A549 (cell line): ENCODE measurements around the gene TMEM126B. TPM values are rescaled to one million over a fixed set of nuclear protein-coding genes. Genes with fewer than 3 reads are reported as not detected.

Experiments used
- ATAC-seq, 2 experiments: fragments of 200-7000 bp in 1 of 2; fragments of >200 bp in 1 of 2; cut with Nextera tagmentation in 1 of 2; cut with Tn5 transposase in 1 of 2; 3 replicates each; pipeline versions ENCODE4 v1.8.0 to v1.9.1; 2018 to 2020; ENCODE audit warnings: mild to moderate bottlenecking in 1 of 2, moderate library complexity in 1 of 2
- CTCF ChIA-PET: fragments of 300-600 bp; sonication (Branson Sonifier 250); formaldehyde crosslinking; extraction: SDS; loops from one replicate; lab custom pipeline; 2021; ENCODE audit warnings: antibody characterized with exemption, inconsistent platforms; lab: Yijun Ruan, JAX
- POLR2A ChIA-PET: fragments of 350-600 bp; formaldehyde crosslinking; extraction: SDS; loops from one replicate; lab custom pipeline; 2021; ENCODE audit warnings: antibody characterized with exemption, inconsistent platforms; lab: Yijun Ruan, JAX
- DNase-seq, 2 experiments: peaks; one replicate each; pipeline versions ENCODE4 v3.0.0 to v3.0.0-alpha.2; 2011 to 2016; ENCODE audit warnings: low read depth in 1 of 2, low spot score in 1 of 2
- FAIRE-seq: peaks from 2 replicates; lab custom pipeline; 2011; peaks lifted over from hg19 to GRCh38; lab: Jason Lieb, UNC
- H3K27ac ChIP-seq, 2 experiments: fragments of >200 bp; sonication (Bioruptor Twin); formaldehyde crosslinking; 3 replicates each; pipeline ENCODE4 v1.5.1; 2016 to 2017
- H3K4me1 ChIP-seq: fragments of >200 bp; sonication (Bioruptor Twin); formaldehyde crosslinking; 3 replicates; pipeline ENCODE4 v1.6.1; 2016
- H3K4me2 ChIP-seq: fragments of >200 bp; sonication (Bioruptor Twin); formaldehyde crosslinking; 3 replicates; pipeline ENCODE4 v1.6.1; 2016
- H3K4me3 ChIP-seq: fragments of >200 bp; sonication (Bioruptor Twin); formaldehyde crosslinking; 3 replicates; pipeline ENCODE4 v1.5.1; 2016
- H3K9me3 ChIP-seq: fragments of >200 bp; sonication (Bioruptor Twin); formaldehyde crosslinking; 3 replicates; pipeline ENCODE4 v1.6.1; 2016
- CBX8 ChIP-seq: fragments of 200-600 bp; sonication (generic); IDR thresholded peaks from 2 replicates; pipeline ENCODE4 v1.6.1; 2016
- EHF ChIP-seq: fragments of 250-450 bp; sonication (Bioruptor Pico); IDR thresholded peaks from 2 replicates; pipeline ENCODE4 v1.5.0; 2020; ENCODE audit warnings: mild to moderate bottlenecking
- ESRRA ChIP-seq: fragments of 150-350 bp; IDR thresholded peaks from 2 replicates; pipeline ENCODE4 v1.6.1; 2014; ENCODE audit warnings: mild to moderate bottlenecking, low read length, borderline replicate concordance
- HMGXB4 ChIP-seq: fragments of 250-450 bp; sonication (Bioruptor Pico); IDR thresholded peaks from 2 replicates; pipeline ENCODE4 v1.5.0; 2021; ENCODE audit warnings: mild to moderate bottlenecking, moderate library complexity, borderline replicate concordance
- HOXB5 ChIP-seq: fragments of 250-450 bp; sonication (Bioruptor Pico); IDR thresholded peaks from 2 replicates; pipeline ENCODE4 v1.5.0; 2020; ENCODE audit warnings: mild to moderate bottlenecking, moderate library complexity
- MAFK ChIP-seq: fragments of 450-650 bp; IDR thresholded peaks from 2 replicates; pipeline ENCODE4 v1.6.1; 2014; ENCODE audit not compliant: partially characterized antibody
- MAZ ChIP-seq: fragments of 150-350 bp; IDR thresholded peaks from 2 replicates; pipeline ENCODE4 v1.6.1; 2014; ENCODE audit warnings: antibody characterized with exemption, low read depth, low read length, borderline replicate concordance
- NPAS2 ChIP-seq: fragments of 250-450 bp; sonication (Bioruptor Pico); IDR thresholded peaks from 2 replicates; pipeline ENCODE4 v1.8.0; 2022; ENCODE audit warnings: mild to moderate bottlenecking, moderate library complexity, borderline replicate concordance
- NR3C1 ChIP-seq: fragments of >200 bp; sonication (Bioruptor Twin); formaldehyde crosslinking; IDR thresholded peaks from 3 replicates; pipeline ENCODE4 v1.6.1; 2017
- RARB ChIP-seq: fragments of 250-450 bp; sonication (Bioruptor Pico); IDR thresholded peaks from 2 replicates; pipeline ENCODE4 v1.8.0; 2021; ENCODE audit warnings: mild to moderate bottlenecking, moderate library complexity
- RNF2 ChIP-seq: fragments of 200-600 bp; sonication (generic); IDR thresholded peaks from 2 replicates; pipeline ENCODE4 v1.6.1; 2016; ENCODE audit warnings: low read depth, mild to moderate bottlenecking, antibody characterized with exemption, moderate library complexity, borderline replicate concordance
- SREBF2 ChIP-seq: fragments of 450-650 bp; IDR thresholded peaks from 2 replicates; pipeline ENCODE4 v1.6.1; 2014; ENCODE audit warnings: mild to moderate bottlenecking, moderate library complexity
- TFCP2L1 ChIP-seq: fragments of 250-450 bp; sonication (Bioruptor Pico); IDR thresholded peaks from 2 replicates; pipeline ENCODE4 v1.5.0; 2021; ENCODE audit warnings: mild to moderate bottlenecking
- TP53 ChIP-seq: fragments of 250-450 bp; sonication (Bioruptor Pico); IDR thresholded peaks from 2 replicates; pipeline ENCODE4 v1.5.0; 2021; ENCODE audit warnings: mild to moderate bottlenecking, moderate library complexity
- ZC3H11A ChIP-seq: fragments of 450-650 bp; IDR thresholded peaks from 2 replicates; pipeline ENCODE4 v1.6.1; 2014; ENCODE audit warnings: antibody characterized with exemption, mild to moderate bottlenecking
- ZFP36 ChIP-seq: fragments of 450-650 bp; IDR thresholded peaks from 2 replicates; pipeline ENCODE4 v1.6.1; 2014; ENCODE audit warnings: borderline replicate concordance; ENCODE audit not compliant: partially characterized antibody
- ZSCAN20 ChIP-seq: fragments of 250-450 bp; sonication (Bioruptor Pico); IDR thresholded peaks from 2 replicates; pipeline ENCODE4 v1.8.0; 2022; ENCODE audit warnings: mild to moderate bottlenecking, moderate library complexity
- WGBS: methylation state at CpG from one replicate; pipeline ENCODE4 v1.1.6; 2017; ENCODE audit errors: missing lambda C conversion rate; 5-methylcytosine and 5-hydroxymethylcytosine counted together
- polyA plus RNA-seq, 4 experiments: library from polyadenylated mRNA; depleted of rRNA in 3 of 4; stranded (reverse); fragments of >200 nt; fragmentation: RNase III in 1 of 4; extraction: RNeasy Plus Mini Kit Qiagen cat#74134 plus additional on column Dnase treatment in 1 of 4; gene quantifications; 2 replicates in 3 of 4; 3 replicates in 1 of 4; pipeline ENCODE4 v1.2.3, GENCODE V29; 2011 to 2017

Gene TMEM126B
- polyA plus RNA-seq, 2 of the 4 experiments (the other 2 are of a cell fraction) = 82.4 to 114 TPM

GRCh38 chr11:85680897-85681296 lies 52.5 kb downstream of the TMEM126B start:
- no peak for DNase-seq
- Histone ChIP-seq H3K9me3 (no peaks in the 10 kb centered on the region), H3K4me2 (no peak overlapping the region), H3K4me1 (no peaks in the 10 kb centered on the region), H3K4me3 (no peak overlapping the region), H3K27ac (no peak overlapping the region)
- POLR2A ChIA-PET = interaction anchor here (1.3 kb wide), 1 partner anchor 16 kb away, joined by 5 read pairs; the partner anchor contains the start of gene CREBZF
- no peak for ATAC-seq
- CTCF ChIA-PET = interaction anchor here (0.9 to 4.4 kb wide), 7 partner anchors 11 to 145 kb away, joined by 3 to 22 read pairs (median 4); partner anchors contain the start of genes CREBZF and TMEM126B
- 50% methylated on average over 1 of the region's 1 CpG for WGBS
- TF ChIP-seq MAFK (no peak), HMGXB4 (CRISPR knock-in tag) (no peak), ZFP36 (no peak), NR3C1 (no peak), ZC3H11A (no peak), TP53 (no peak)
- no peak for FAIRE-seq

GRCh38 chr11:85682330-85683305 lies 54.2 kb downstream of the TMEM126B start:
- ATAC-seq (peak; percentile 75 to 82), FAIRE-seq (no peak), DNase-seq (peak; percentile 22 to 27)
- no peaks in the 10 kb centered on the region for H3K9me3 ChIP-seq
- 70% methylated on average over 34 of the region's 43 CpGs for WGBS
- TF ChIP-seq NR3C1 (no peak), NPAS2 (CRISPR knock-in tag) (no peak), HOXB5 (CRISPR knock-in tag) (no peak), EHF (CRISPR knock-in tag) (no peak), TFCP2L1 (no peak), TP53 (no peak), RARB (CRISPR knock-in tag) (no peak), ZSCAN20 (CRISPR knock-in tag) (no peak), ESRRA (no peak)
- H3K4me2 ChIP-seq = peak overlapping the region; percentile 62
- CTCF ChIA-PET = interaction anchor here (4.4 kb wide), 1 partner anchor 9 kb away, joined by 22 read pairs; no protein-coding TSS in a partner anchor
- POLR2A ChIA-PET = interaction anchor here (1.0 kb wide), 1 partner anchor 36 kb away, joined by 3 read pairs; no protein-coding TSS in a partner anchor
- H3K4me3 ChIP-seq = peak overlapping the region; percentile 44
- H3K4me1 ChIP-seq = no peaks in the 10 kb centered on the region
- peak overlapping the region; percentile 68 to 80 for H3K27ac ChIP-seq

GRCh38 chr11:85685125-85685819 lies 56.9 kb downstream of the TMEM126B start:
- H3K4me1 ChIP-seq = no peaks in the 10 kb centered on the region
- FAIRE-seq = no peak
- WGBS = 92% methylated on average over 15 of the region's 15 CpGs
- TF ChIP-seq MAZ = no peak
- no peak for TF ChIP-seq SREBF2
- TF ChIP-seq RNF2 = no peak
- no peak for TF ChIP-seq CBX8
- no peak overlapping the region for H3K4me3 ChIP-seq
- no peaks in the 10 kb centered on the region for H3K9me3 ChIP-seq
- ChIA-PET POLR2A (interaction anchor here (1.6 kb wide), 1 partner anchor 21 kb away, joined by 5 read pairs; the partner anchor contains the start of gene CREBZF), CTCF (interaction anchor here (1.3 to 2.6 kb wide), 4 partner anchors 11 to 169 kb away, joined by 3 to 12 read pairs (median 5); partner anchors contain the start of gene CCDC83)
- no peak for DNase-seq
- no peak overlapping the region for H3K4me2 ChIP-seq
- no peak overlapping the region for H3K27ac ChIP-seq
- peak in 1 of 2 experiments; percentile 35; a peak in 3 of 6 replicates for ATAC-seq
